ENCODE results near the gene PP2D1. TPM values are rescaled to one million over a fixed set of nuclear protein-coding genes. Genes with fewer than 3 reads are reported as not detected.

Gene PP2D1
- total and polyA plus RNA-seq, 9 of the 15 experiments (the other 6 are each of a cell fraction or from before 2014, with no cell fraction given), result 0.07 to 0.10 TPM; not detected in 7

- peak; percentile 63 for TF ChIP-seq PHF8 (IDR thresholded peaks at IDR 0.05; ENCODE audit: borderline replicate concordance, low read length)
- TF ChIP-seq TEAD1 (CRISPR knock-in tag; IDR thresholded peaks at IDR 0.05), result peak; percentile 21 to 68; a peak in 1 of 4 replicates
- peak; percentile 46 for TF ChIP-seq POLR2A (conservative IDR thresholded peaks at IDR 0.05)
- no peak for TF ChIP-seq SRSF3 (IDR thresholded peaks at IDR 0.05; ENCODE audit: insufficient read depth, low read length)
- TF ChIP-seq CGGBP1 (CRISPR knock-in tag; IDR thresholded peaks at IDR 0.05), result no peak
- no peak for TF ChIP-seq ZNF197 (CRISPR knock-in tag; IDR thresholded peaks at IDR 0.05; ENCODE audit: low read depth)
- TF ChIP-seq MITF (IDR thresholded peaks at IDR 0.05), result 0 out of 2 replicates have a peak, but pooled peaks have one; percentile 43
- no peak for TF ChIP-seq HMGN3 (IDR thresholded peaks at IDR 0.05; ENCODE audit: borderline replicate concordance, extremely low read depth, insufficient read length, low read depth, low read length)
- 0 out of 2 replicates have a peak, but pooled peaks have one; percentile 52 for TF ChIP-seq ZBED1 (IDR thresholded peaks at IDR 0.05)
- no peak for TF ChIP-seq ZNF780A (CRISPR knock-in tag; IDR thresholded peaks at IDR 0.05)
- peak; percentile 74; the same call in 1 of the 2 replicates for TF ChIP-seq ZSCAN29 (IDR thresholded peaks at IDR 0.05)
- TF ChIP-seq EHMT2 (IDR thresholded peaks at IDR 0.05), result no peak
- no peak for TF ChIP-seq PHTF2 (CRISPR knock-in tag; IDR thresholded peaks at IDR 0.05)
- TF ChIP-seq MYNN (IDR thresholded peaks at IDR 0.05), result peak; percentile 98
- peak; percentile 74; the same call in 1 of the 2 replicates for TF ChIP-seq MYNN (CRISPR knock-in tag; IDR thresholded peaks at IDR 0.05)
- peak in 2 of 3 experiments; percentile 41 to 44; a peak in 4 of 6 replicates for TF ChIP-seq CTCF (IDR thresholded peaks at IDR 0.05 in 2 of 3, conservative IDR thresholded peaks at IDR 0.05 in 1 of 3; ENCODE audit: insufficient read depth in 2 of 3, low read depth in 1 of 3, low read length in 3 of 3)
- TF ChIP-seq MAX (CRISPR knock-in tag; IDR thresholded peaks at IDR 0.05), result peak; percentile 32
- peak; percentile 68 for TF ChIP-seq ZFX (CRISPR knock-in tag; IDR thresholded peaks at IDR 0.05)
- TF ChIP-seq NRF1 (conservative IDR thresholded peaks at IDR 0.05 in 1 of 2, IDR thresholded peaks at IDR 0.05 in 1 of 2), result no peak
- no peak for TF ChIP-seq TCF7 (IDR thresholded peaks at IDR 0.05; ENCODE audit: borderline replicate concordance)
- no peak for TF ChIP-seq PTRF (tag; IDR thresholded peaks at IDR 0.05)
- no peak for TF ChIP-seq PRPF4 (IDR thresholded peaks at IDR 0.05; ENCODE audit: insufficient read depth, low read depth, low read length, poor library complexity, severe bottlenecking)
- TF ChIP-seq NFRKB (IDR thresholded peaks at IDR 0.05; ENCODE audit: low read depth), result peak; percentile 47
- no peak for TF ChIP-seq C11orf30 (IDR thresholded peaks at IDR 0.05; ENCODE audit: low read depth)
- peak; percentile 21; the same call in 1 of the 2 replicates for TF ChIP-seq NFIC (IDR thresholded peaks at IDR 0.05)
- no peak; the same call in 1 of the 2 replicates for TF ChIP-seq ELF4 (CRISPR knock-in tag; IDR thresholded peaks at IDR 0.05)
- no peak for TF ChIP-seq NUFIP1 (IDR thresholded peaks at IDR 0.05; ENCODE audit: partially characterized antibody)
- no peak for TF ChIP-seq ASH1L (IDR thresholded peaks at IDR 0.05; ENCODE audit: borderline replicate concordance, low read depth, partially characterized antibody)
Observed at GRCh38 chr3:20040548-20041196, 28.6 kb upstream of the PP2D1 start (continued).

Data from K562 (cell line).